GM23338 (cell line): ENCODE data around the gene NFIA. TPM values are rescaled to one million over a fixed set of nuclear protein-coding genes. Genes with fewer than 3 reads are reported as not detected.

Experiments
- ATAC-seq: fragments of 200-7000 bp; cut with Tn5 transposase; 3 replicates; pipeline ENCODE4 v1.9.1; 2020
- DNase-seq: peaks from one replicate; pipeline ENCODE4 v3.0.0-alpha.2; 2015; ENCODE audit warnings: low spot score
- H2AFZ ChIP-seq: fragments of 200-600 bp; sonication (generic); 2 replicates; pipeline ENCODE4 v1.8.0; 2016; ENCODE audit warnings: antibody characterized with exemption, mild to moderate bottlenecking, moderate library complexity
- H3F3A ChIP-seq: fragments of 200-600 bp; sonication (generic); replicated peaks from 2 replicates; pipeline ENCODE4 v1.8.0; 2017; ENCODE audit warnings: antibody characterized with exemption, mixed run types, low read depth
- H3K27ac ChIP-seq: fragments of 200-600 bp; sonication (generic); 2 replicates; pipeline ENCODE4 v1.6.1; 2016; ENCODE audit warnings: low read depth
- H3K27me3 ChIP-seq: fragments of 200-600 bp; sonication (generic); 2 replicates; pipeline ENCODE4 v1.8.0; 2016; ENCODE audit warnings: mild to moderate bottlenecking, mixed run types, moderate library complexity; ENCODE audit not compliant: insufficient read depth
- H3K36me3 ChIP-seq: fragments of 200-600 bp; sonication (generic); 2 replicates; pipeline ENCODE4 v1.8.0; 2016; ENCODE audit warnings: mild to moderate bottlenecking; ENCODE audit not compliant: insufficient read depth
- H3K4me1 ChIP-seq: fragments of 200-600 bp; sonication (generic); 2 replicates; pipeline ENCODE4 v1.8.0; 2016; ENCODE audit warnings: mild to moderate bottlenecking, moderate library complexity; ENCODE audit not compliant: insufficient read depth
- H3K4me2 ChIP-seq: fragments of 200-600 bp; sonication (generic); 2 replicates; pipeline ENCODE4 v1.7.1; 2017; ENCODE audit warnings: mixed run types
- H3K4me3 ChIP-seq: fragments of 200-600 bp; sonication (generic); 2 replicates; pipeline ENCODE4 v1.6.1; 2016; ENCODE audit warnings: mixed run types
- H3K79me2 ChIP-seq: fragments of 200-600 bp; sonication (generic); replicated peaks from 2 replicates; pipeline ENCODE4 v1.8.0; 2017; ENCODE audit warnings: mild to moderate bottlenecking; ENCODE audit not compliant: insufficient read depth
- H3K9me2 ChIP-seq: fragments of 200-600 bp; sonication (generic); 2 replicates; pipeline ENCODE4 v1.8.0; 2017; ENCODE audit not compliant: insufficient read depth
- H4K20me1 ChIP-seq: fragments of 200-600 bp; sonication (generic); replicated peaks from 2 replicates; pipeline ENCODE4 v1.8.0; 2017; ENCODE audit warnings: mild to moderate bottlenecking; ENCODE audit not compliant: insufficient read depth
- H3K27ac Mint-ChIP-seq: 2 replicates; pipeline ENCODE4 v1.8.0; 2020; ENCODE audit warnings: inconsistent platforms, mild to moderate bottlenecking, moderate library complexity, mixed read lengths
- H3K27me3 Mint-ChIP-seq: 3 replicates; pipeline ENCODE4 v1.8.0; 2022; ENCODE audit warnings: low read depth, mild to moderate bottlenecking, moderate library complexity, mixed read lengths, inconsistent platforms; ENCODE audit not compliant: insufficient read depth, poor library complexity
- H3K36me3 Mint-ChIP-seq: 3 replicates; pipeline ENCODE4 v1.8.0; 2021; ENCODE audit warnings: low read depth, mild to moderate bottlenecking, inconsistent platforms, moderate library complexity, mixed read lengths
- H3K4me1 Mint-ChIP-seq: 3 replicates; pipeline ENCODE4 v1.8.0; 2020; ENCODE audit warnings: mild to moderate bottlenecking, inconsistent platforms, mixed read lengths
- H3K4me3 Mint-ChIP-seq: 3 replicates; pipeline ENCODE4 v1.8.0; 2021; ENCODE audit warnings: moderate library complexity, mild to moderate bottlenecking, inconsistent platforms, mixed read lengths
- H3K9me3 Mint-ChIP-seq: 3 replicates; pipeline ENCODE4 v1.8.0; 2020; ENCODE audit warnings: moderate library complexity, mild to moderate bottlenecking, inconsistent platforms, mixed read lengths
- CREB1 ChIP-seq: fragments of 250-450 bp; sonication (Bioruptor Pico); IDR thresholded peaks from 2 replicates; pipeline ENCODE4 v1.5.0; 2020; ENCODE audit warnings: low read depth, mild to moderate bottlenecking, moderate library complexity
- EZH2 ChIP-seq: fragments of 200-600 bp; sonication (generic); IDR thresholded peaks from one replicate; pipeline ENCODE4 v1.8.0; 2017; ENCODE audit warnings: antibody characterized with exemption, mild to moderate bottlenecking, low read depth; ENCODE audit not compliant: unreplicated experiment
- EZH2phosphoT487 ChIP-seq: fragments of 200-600 bp; sonication (generic); IDR thresholded peaks from one replicate; pipeline ENCODE4 v1.8.1; 2018; ENCODE audit warnings: antibody characterized with exemption; ENCODE audit not compliant: unreplicated experiment
- JUNB ChIP-seq: IDR thresholded peaks from one replicate; pipeline ENCODE4 v1.6.1; 2016; ENCODE audit warnings: antibody characterized with exemption; ENCODE audit not compliant: unreplicated experiment
- NANOG ChIP-seq: IDR thresholded peaks from 2 replicates; pipeline ENCODE4 v1.6.1; 2016; ENCODE audit warnings: antibody characterized with exemption, borderline replicate concordance
- POLR2AphosphoS5 ChIP-seq: IDR thresholded peaks from 2 replicates; pipeline ENCODE4 v1.6.1; 2016; ENCODE audit warnings: antibody characterized with exemption, low read depth
- REST ChIP-seq: IDR thresholded peaks from one replicate; pipeline ENCODE4 v1.6.1; 2018; ENCODE audit warnings: antibody characterized with exemption; ENCODE audit not compliant: unreplicated experiment
- STAT1 ChIP-seq: IDR thresholded peaks from one replicate; pipeline ENCODE4 v1.6.1; 2016; ENCODE audit warnings: antibody characterized with exemption; ENCODE audit not compliant: unreplicated experiment
- ZNF114 ChIP-seq: fragments of 250-450 bp; sonication (Bioruptor Pico); IDR thresholded peaks from 2 replicates; pipeline ENCODE4 v1.5.0; 2020; ENCODE audit warnings: mild to moderate bottlenecking, moderate library complexity
- ZNF331 ChIP-seq: fragments of 250-450 bp; sonication (Bioruptor Pico); IDR thresholded peaks from 2 replicates; pipeline ENCODE4 v1.5.0; 2020; ENCODE audit warnings: low read depth, mild to moderate bottlenecking, moderate library complexity
- ZNF462 ChIP-seq: fragments of 250-450 bp; sonication (Bioruptor Pico); IDR thresholded peaks from 2 replicates; pipeline ENCODE4 v1.5.0; 2020; ENCODE audit warnings: mild to moderate bottlenecking, moderate library complexity
- polyA plus RNA-seq: library from polyadenylated mRNA; unstranded; fragments of >200 nt; fragmentation: Nextera tagmentation; extraction: Ambion mirVana; gene quantifications from 2 replicates; pipeline ENCODE4 v1.2.1, GENCODE V29; 2016
- total RNA-seq: library from RNA; depleted of rRNA; stranded (reverse); fragments of >200 nt; shearing (Covaris generic); gene quantifications from 2 replicates; pipeline ENCODE4 v1.2.3, GENCODE V29; 2014
- TF ChIP-seq, protein P1 (sequence below): IDR thresholded peaks from 2 replicates; pipeline ENCODE4 v1.6.1; 2016; ENCODE audit warnings: antibody characterized with exemption

NFIA gene
- total and polyA plus RNA-seq, 2 experiments from 2014 or later = 0.97 to 2.3 TPM

GRCh38 chr1:61434276-61434675, 351.9 kb downstream of the NFIA start (continued):
- TF ChIP-seq ZNF462 (no peak), JUNB (no peak), STAT1 (no peak), EZH2phosphoT487 (no peak), POLR2AphosphoS5 (no peak), ZNF114 (no peak), EZH2 (no peak)

DNA sequence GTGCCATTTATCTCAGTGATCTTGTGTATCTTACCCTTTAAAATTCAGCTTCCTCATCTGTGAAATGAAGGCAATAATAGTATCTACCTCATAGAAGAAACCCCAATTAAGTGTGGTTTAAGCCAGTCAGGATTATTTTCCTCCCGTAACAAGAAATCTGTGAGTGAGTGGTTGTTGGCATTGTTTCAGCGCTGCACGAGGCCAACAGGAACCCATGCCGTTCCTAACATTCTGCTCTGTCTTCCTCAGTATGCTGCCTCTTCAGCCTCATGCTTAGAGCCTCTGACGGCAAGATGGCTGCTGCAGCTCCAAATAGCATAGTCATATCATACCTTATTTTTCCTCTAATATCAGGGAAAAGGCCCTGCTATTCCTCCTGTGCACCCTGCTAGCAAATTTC, 352.9 kb downstream of the NFIA start:
- no peaks in the 10 kb centered on the region for H3K9me2 ChIP-seq
- H3K4me1 Mint-ChIP-seq = peaks cover 7% of the 10 kb centered on the region
- H3K4me3 Mint-ChIP-seq = no peak overlapping the region
- H3F3A ChIP-seq = no peaks in the 10 kb centered on the region
- ATAC-seq = no peak
- no peak overlapping the region for H2AFZ ChIP-seq
- H3K27ac ChIP-seq = no peak overlapping the region
- peaks cover 18% of the 10 kb centered on the region for H3K4me1 ChIP-seq
- no peaks in the 10 kb centered on the region for H3K79me2 ChIP-seq
- H3K27me3 Mint-ChIP-seq = no peaks in the 10 kb centered on the region
- DNase-seq = no peak
- H4K20me1 ChIP-seq = no peaks in the 10 kb centered on the region
- no peaks in the 10 kb centered on the region for H3K27me3 ChIP-seq
- no peak overlapping the region for H3K4me3 ChIP-seq
- H3K9me3 Mint-ChIP-seq = no peaks in the 10 kb centered on the region
- H3K36me3 Mint-ChIP-seq = no peaks in the 10 kb centered on the region
- H3K4me2 ChIP-seq = no peak overlapping the region
- H3K27ac Mint-ChIP-seq = no peak overlapping the region
- no peaks in the 10 kb centered on the region for H3K36me3 ChIP-seq
- TF ChIP-seq ZNF114 (no peak), CREB1 (no peak), EZH2phosphoT487 (no peak), STAT1 (no peak), REST (no peak), POLR2AphosphoS5 (no peak), NANOG (no peak), JUNB (no peak), ZNF331 (CRISPR knock-in tag) (no peak)
- TF ChIP-seq, protein P1, sequence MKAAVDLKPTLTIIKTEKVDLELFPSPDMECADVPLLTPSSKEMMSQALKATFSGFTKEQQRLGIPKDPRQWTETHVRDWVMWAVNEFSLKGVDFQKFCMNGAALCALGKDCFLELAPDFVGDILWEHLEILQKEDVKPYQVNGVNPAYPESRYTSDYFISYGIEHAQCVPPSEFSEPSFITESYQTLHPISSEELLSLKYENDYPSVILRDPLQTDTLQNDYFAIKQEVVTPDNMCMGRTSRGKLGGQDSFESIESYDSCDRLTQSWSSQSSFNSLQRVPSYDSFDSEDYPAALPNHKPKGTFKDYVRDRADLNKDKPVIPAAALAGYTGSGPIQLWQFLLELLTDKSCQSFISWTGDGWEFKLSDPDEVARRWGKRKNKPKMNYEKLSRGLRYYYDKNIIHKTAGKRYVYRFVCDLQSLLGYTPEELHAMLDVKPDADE = no peak
